ENCODE measurements around the gene OAF. TPM values are rescaled to one million over a fixed set of nuclear protein-coding genes. Genes with fewer than 3 reads are reported as not detected.
"Not testable (repeated sequence)": the region's sequence is repeated elsewhere in the genome, so short reads cannot be mapped to it uniquely, and the experiment has no call there.

The OAF gene
- total and polyA plus RNA-seq, 2 donors: 4.9 to 5.3 TPM

DNA sequence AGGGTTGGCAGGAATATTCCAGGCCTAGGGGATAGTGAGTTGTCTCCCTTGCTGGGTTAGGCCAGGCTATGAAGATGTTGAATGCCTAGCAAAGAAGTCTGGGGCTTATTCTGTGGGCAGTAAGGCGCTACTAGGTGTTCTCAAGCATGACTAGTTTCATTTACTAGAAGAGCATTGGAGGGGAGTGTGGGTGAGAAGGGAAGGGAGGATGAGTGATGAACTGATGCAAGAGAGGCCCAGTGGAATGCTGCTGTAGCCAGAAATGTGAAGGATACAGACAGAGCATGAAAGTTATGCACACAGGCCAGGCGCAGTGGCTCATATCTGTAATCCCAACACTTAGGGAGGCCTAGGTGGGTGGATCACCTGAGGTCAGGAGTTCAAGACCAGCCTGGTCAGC, 62.6 kb downstream of the OAF start:
- Histone ChIP-seq H3K27ac (ENCODE audit: low read depth in 1 of 2, low read length in 1 of 2) (no peak overlapping the region), H3K9me3 (ENCODE audit: control insufficient read depth in 2 of 2, insufficient read depth in 1 of 2, low read length in 1 of 2) (no peaks in the 10 kb centered on the region), H3K4me1 (ENCODE audit: control insufficient read depth in 2 of 2, insufficient read depth in 2 of 2, low read length in 2 of 2) (no peaks in the 10 kb centered on the region), H3K27me3 (ENCODE audit: control insufficient read depth in 2 of 2, insufficient read depth in 1 of 2, low read length in 1 of 2) (peaks cover 0 to 5% of the 10 kb centered on the region in 2 donors), H3K36me3 (ENCODE audit: control insufficient read depth in 2 of 2, insufficient read depth in 2 of 2, low read length in 1 of 2) (no peaks in the 10 kb centered on the region), H3K4me3 (ENCODE audit: low read length in 2 of 2) (no peak overlapping the region)
- DNase-seq (ENCODE audit: low read depth in 6 of 9, low spot score in 9 of 9): no peak
- 92% methylated on average over 2 of the region's 2 CpGs for WGBS

DNA sequence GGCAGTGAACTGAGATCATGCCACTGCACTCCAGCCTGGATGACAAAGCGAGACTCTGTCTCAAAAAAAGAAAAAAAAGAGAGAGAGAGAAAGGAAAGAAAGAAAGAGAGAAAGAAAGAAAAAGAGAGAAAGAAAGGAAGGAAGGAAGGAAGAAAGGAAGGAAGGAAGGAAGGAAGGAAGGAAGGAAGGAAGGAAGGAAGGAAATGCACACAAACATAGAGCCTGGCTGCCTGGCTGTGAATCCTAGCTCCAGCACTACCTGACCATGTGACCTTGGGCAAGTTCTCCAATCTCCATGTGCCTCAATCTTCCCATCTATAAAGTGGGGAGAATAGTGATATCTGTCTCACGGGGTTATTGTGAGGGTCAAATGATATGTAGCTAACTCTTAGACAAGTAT, 63.1 kb downstream of the OAF start:
- H3K36me3 ChIP-seq (ENCODE audit: control insufficient read depth in 2 of 2, insufficient read depth in 2 of 2, low read length in 1 of 2); H3K9me3 ChIP-seq (ENCODE audit: control insufficient read depth in 2 of 2, insufficient read depth in 1 of 2, low read length in 1 of 2); H3K27me3 ChIP-seq (ENCODE audit: control insufficient read depth in 2 of 2, insufficient read depth in 1 of 2, low read length in 1 of 2); DNase-seq (ENCODE audit: low read depth in 6 of 9, low spot score in 9 of 9); H3K4me3 ChIP-seq (ENCODE audit: low read length in 2 of 2); H3K4me1 ChIP-seq (ENCODE audit: control insufficient read depth in 2 of 2, insufficient read depth in 2 of 2, low read length in 2 of 2); H3K27ac ChIP-seq (ENCODE audit: low read depth in 1 of 2, low read length in 1 of 2): not testable (repeated sequence)
- 99% methylated on average over 2 of the region's 2 CpGs for WGBS

DNA sequence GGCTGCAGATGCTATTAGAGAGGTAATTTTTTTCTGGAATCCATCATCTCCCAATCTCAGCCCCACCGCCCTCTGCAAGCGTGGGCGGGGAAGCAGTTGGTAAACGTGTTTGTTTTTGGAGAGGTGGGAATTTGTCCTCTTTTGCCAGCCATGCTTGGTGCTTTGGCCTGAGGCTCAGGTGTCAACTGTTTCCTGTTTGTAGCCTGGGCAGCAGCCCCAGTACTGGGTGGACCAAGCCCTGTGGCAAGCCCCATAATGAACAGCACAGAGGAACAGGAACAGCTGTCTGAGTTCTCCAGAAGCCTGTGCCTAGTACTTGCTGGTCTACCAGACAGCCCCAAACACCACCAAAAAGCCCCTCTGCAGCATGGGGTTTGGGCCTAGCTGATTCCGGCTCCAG, 68.7 kb downstream of the OAF start:
- no peak for DNase-seq (ENCODE audit: low read depth in 6 of 9, low spot score in 9 of 9)
- WGBS: 94% methylated on average over 5 of the region's 5 CpGs

More for the DNA sequence above, 68.7 kb downstream of the OAF start:
- H3K9me3 ChIP-seq (ENCODE audit: control insufficient read depth in 2 of 2, insufficient read depth in 1 of 2, low read length in 1 of 2): no peaks in the 10 kb centered on the region
- no peak overlapping the region for H3K27ac ChIP-seq (ENCODE audit: low read depth in 1 of 2, low read length in 1 of 2)
- H3K4me1 ChIP-seq (ENCODE audit: control insufficient read depth in 2 of 2, insufficient read depth in 2 of 2, low read length in 2 of 2): no peaks in the 10 kb centered on the region
- H3K4me3 ChIP-seq (ENCODE audit: low read length in 2 of 2): no peak overlapping the region
- H3K36me3 ChIP-seq (ENCODE audit: control insufficient read depth in 2 of 2, insufficient read depth in 2 of 2, low read length in 1 of 2): no peaks in the 10 kb centered on the region
- H3K27me3 ChIP-seq (ENCODE audit: control insufficient read depth in 2 of 2, insufficient read depth in 1 of 2, low read length in 1 of 2): peaks cover 0 to 6% of the 10 kb centered on the region in 2 donors

Other genes starting within 250 kb of the OAF start
- 19.4 TPM for gene TRIM29, start 72.9 kb upstream of the OAF start, total RNA-seq
- gene TRIM29, start 72.9 kb upstream of the OAF start, polyA plus RNA-seq: 92.0 TPM
- gene POU2F3, start 29.1 kb downstream of the OAF start, total RNA-seq: 0.19 TPM
- 2.0 TPM for gene POU2F3, start 29.1 kb downstream of the OAF start, polyA plus RNA-seq
- 1.1 TPM for gene TLCD5, start 114.3 kb downstream of the OAF start, total RNA-seq
- 2.1 TPM for gene TLCD5, start 114.3 kb downstream of the OAF start, polyA plus RNA-seq
- 12.8 TPM for gene ARHGEF12, start 125.4 kb downstream of the OAF start, total RNA-seq
- 13.1 TPM for gene ARHGEF12, start 125.4 kb downstream of the OAF start, polyA plus RNA-seq

Data from thymus (tissue), 11 donors.